ENCODE measurements around the gene CST3.

CST3 gene

GRCh38 chr20:23679133-23680092 lies 41.7 kb upstream of the CST3 start:
- TF ChIP-seq, protein P1, sequence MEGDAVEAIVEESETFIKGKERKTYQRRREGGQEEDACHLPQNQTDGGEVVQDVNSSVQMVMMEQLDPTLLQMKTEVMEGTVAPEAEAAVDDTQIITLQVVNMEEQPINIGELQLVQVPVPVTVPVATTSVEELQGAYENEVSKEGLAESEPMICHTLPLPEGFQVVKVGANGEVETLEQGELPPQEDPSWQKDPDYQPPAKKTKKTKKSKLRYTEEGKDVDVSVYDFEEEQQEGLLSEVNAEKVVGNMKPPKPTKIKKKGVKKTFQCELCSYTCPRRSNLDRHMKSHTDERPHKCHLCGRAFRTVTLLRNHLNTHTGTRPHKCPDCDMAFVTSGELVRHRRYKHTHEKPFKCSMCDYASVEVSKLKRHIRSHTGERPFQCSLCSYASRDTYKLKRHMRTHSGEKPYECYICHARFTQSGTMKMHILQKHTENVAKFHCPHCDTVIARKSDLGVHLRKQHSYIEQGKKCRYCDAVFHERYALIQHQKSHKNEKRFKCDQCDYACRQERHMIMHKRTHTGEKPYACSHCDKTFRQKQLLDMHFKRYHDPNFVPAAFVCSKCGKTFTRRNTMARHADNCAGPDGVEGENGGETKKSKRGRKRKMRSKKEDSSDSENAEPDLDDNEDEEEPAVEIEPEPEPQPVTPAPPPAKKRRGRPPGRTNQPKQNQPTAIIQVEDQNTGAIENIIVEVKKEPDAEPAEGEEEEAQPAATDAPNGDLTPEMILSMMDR (IDR thresholded peaks at IDR 0.05; ENCODE audit: control insufficient read depth, insufficient read depth, low read depth, low read length, missing control alignments), result no peak
- no peak for DNase-seq (ENCODE audit: low read depth)

DNA sequence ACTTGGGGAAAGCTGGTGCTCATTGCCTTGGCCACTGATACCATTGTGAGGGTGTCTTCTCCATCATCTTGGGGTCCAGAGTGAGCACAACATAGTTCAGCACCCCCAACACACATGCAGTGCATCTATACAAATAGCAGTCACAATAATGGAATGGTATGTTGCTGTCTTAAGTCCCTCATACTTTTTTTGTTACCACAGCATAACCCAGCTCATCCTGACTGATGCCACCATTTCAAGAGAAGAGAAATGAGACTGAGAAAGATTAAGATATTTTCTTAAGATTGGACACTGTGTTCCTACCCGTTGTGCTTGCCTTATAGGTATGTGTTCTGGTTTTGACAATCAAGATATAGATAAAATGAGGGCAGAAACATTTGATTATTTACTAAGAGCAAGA lies 35.5 kb upstream of the CST3 start:
- DNase-seq (ENCODE audit: low read depth), result no peak
- H3K4me3 ChIP-seq (ENCODE audit: control insufficient read depth, low read depth, low read length), result no peak overlapping the region
- TF ChIP-seq, protein P1 (IDR thresholded peaks at IDR 0.05; ENCODE audit: control insufficient read depth, insufficient read depth, low read depth, low read length, missing control alignments), result no peak

More at GRCh38 chr20:23679133-23680092, 41.7 kb upstream of the CST3 start:
- H3K4me3 ChIP-seq (ENCODE audit: control insufficient read depth, low read depth, low read length), result no peak overlapping the region

DNA sequence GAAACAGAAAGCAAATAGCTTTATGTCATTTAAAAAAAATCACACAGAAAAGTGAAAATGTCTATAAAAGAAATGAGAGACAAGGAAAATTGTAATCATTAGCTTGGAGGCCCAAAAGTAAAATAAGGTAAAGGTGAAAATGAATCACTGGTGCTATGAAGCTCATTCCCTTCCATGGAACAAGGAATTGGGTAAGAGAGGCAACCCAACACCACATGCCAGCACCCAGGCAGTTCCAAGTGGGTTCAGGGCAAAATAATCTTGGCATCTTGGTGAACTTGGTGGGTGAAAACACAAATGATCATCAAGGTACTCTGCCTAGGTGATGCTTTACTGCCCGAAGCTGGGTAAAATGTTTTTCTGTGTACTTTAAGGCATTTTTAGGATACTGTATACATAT lies 34.4 kb upstream of the CST3 start:
- H3K4me3 ChIP-seq (ENCODE audit: control insufficient read depth, low read depth, low read length), result no peak overlapping the region
- TF ChIP-seq, protein P1 (IDR thresholded peaks at IDR 0.05; ENCODE audit: control insufficient read depth, insufficient read depth, low read depth, low read length, missing control alignments), result no peak
- DNase-seq (ENCODE audit: low read depth), result no peak

GRCh38 chr20:23671479-23671878 lies 33.7 kb upstream of the CST3 start:
- no peak overlapping the region for H3K4me3 ChIP-seq (ENCODE audit: control insufficient read depth, low read depth, low read length)
- DNase-seq (ENCODE audit: low read depth), result no peak
- TF ChIP-seq, protein P1 (IDR thresholded peaks at IDR 0.05; ENCODE audit: control insufficient read depth, insufficient read depth, low read depth, low read length, missing control alignments), result no peak

DNA sequence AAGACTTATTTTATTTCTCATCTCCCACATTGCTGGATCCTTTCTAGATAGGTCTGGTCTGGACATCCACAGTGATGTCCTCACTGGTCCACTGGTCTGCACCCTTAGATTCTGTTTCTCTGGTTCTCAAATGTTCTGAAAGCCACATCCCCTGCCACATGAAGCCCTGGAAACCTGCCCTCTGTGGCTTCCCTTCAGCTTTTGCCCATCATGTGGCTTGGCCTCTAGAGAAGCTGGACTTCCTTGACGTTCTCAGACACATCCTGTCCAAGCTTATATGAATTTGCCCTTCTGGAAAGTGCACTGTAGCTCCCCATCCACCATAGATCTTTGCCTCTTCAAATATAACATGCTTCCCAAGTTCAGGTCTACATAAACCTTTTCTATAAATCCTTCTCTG lies 32.6 kb upstream of the CST3 start:
- no peak for DNase-seq (ENCODE audit: low read depth)
- no peak overlapping the region for H3K4me3 ChIP-seq (ENCODE audit: control insufficient read depth, low read depth, low read length)
- TF ChIP-seq, protein P1 (IDR thresholded peaks at IDR 0.05; ENCODE audit: control insufficient read depth, insufficient read depth, low read depth, low read length, missing control alignments), result no peak

GRCh38 chr20:23669866-23670265 lies 32.1 kb upstream of the CST3 start:
- no peak for DNase-seq (ENCODE audit: low read depth)
- no peak overlapping the region for H3K4me3 ChIP-seq (ENCODE audit: control insufficient read depth, low read depth, low read length)
- TF ChIP-seq, protein P1 (IDR thresholded peaks at IDR 0.05; ENCODE audit: control insufficient read depth, insufficient read depth, low read depth, low read length, missing control alignments), result no peak
